ENCODE data around the gene FKBP3. TPM values are rescaled to one million over a fixed set of nuclear protein-coding genes. Genes with fewer than 3 reads are reported as not detected.

The FKBP3 gene
- total RNA-seq, 1 donor from 2014 or later, result 144 TPM

GRCh38 chr14:45073231-45073879, 60.9 kb downstream of the FKBP3 start:
- no peaks in the 10 kb centered on the region for H3K9me3 Mint-ChIP-seq
- H3K4me1 Mint-ChIP-seq, result no peaks in the 10 kb centered on the region
- no peak for DNase-seq (ENCODE audit: low read depth, low spot score)
- TF ChIP-seq CTCF (conservative IDR thresholded peaks at IDR 0.05), result no peak
- H3K36me3 Mint-ChIP-seq (ENCODE audit: low read depth), result peaks cover 10% of the 10 kb centered on the region
- no peak overlapping the region for H3K27ac Mint-ChIP-seq (ENCODE audit: unreplicated experiment)
- no peak overlapping the region for H3K4me3 Mint-ChIP-seq
- no peaks in the 10 kb centered on the region for H3K27me3 Mint-ChIP-seq (ENCODE audit: low read depth)

- Mint-ChIP-seq H3K27ac (ENCODE audit: unreplicated experiment) (no peak overlapping the region), H3K4me3 (no peak overlapping the region), H3K27me3 (ENCODE audit: low read depth) (no peaks in the 10 kb centered on the region), H3K4me1 (no peaks in the 10 kb centered on the region), H3K36me3 (ENCODE audit: low read depth) (peaks cover 10% of the 10 kb centered on the region), H3K9me3 (no peaks in the 10 kb centered on the region)
- no peak for DNase-seq (ENCODE audit: low read depth, low spot score)
- no peak for TF ChIP-seq CTCF (conservative IDR thresholded peaks at IDR 0.05)
Measured at GRCh38 chr14:45072126-45072525, 62.2 kb downstream of the FKBP3 start.

- DNase-seq (ENCODE audit: low read depth, low spot score), result no peak
- Mint-ChIP-seq H3K9me3 (no peaks in the 10 kb centered on the region), H3K4me1 (no peaks in the 10 kb centered on the region), H3K36me3 (ENCODE audit: low read depth) (peaks cover 12% of the 10 kb centered on the region), H3K4me3 (no peak overlapping the region), H3K27me3 (ENCODE audit: low read depth) (no peaks in the 10 kb centered on the region), H3K27ac (ENCODE audit: unreplicated experiment) (no peak overlapping the region)
- TF ChIP-seq CTCF (conservative IDR thresholded peaks at IDR 0.05), result no peak
Measured at GRCh38 chr14:45070215-45070614, 64.1 kb downstream of the FKBP3 start.

- no peak for DNase-seq (ENCODE audit: low read depth, low spot score)
- no peak for TF ChIP-seq CTCF (conservative IDR thresholded peaks at IDR 0.05)
- H3K4me1 Mint-ChIP-seq, result no peaks in the 10 kb centered on the region
- no peaks in the 10 kb centered on the region for H3K9me3 Mint-ChIP-seq
- H3K4me3 Mint-ChIP-seq, result no peak overlapping the region
- H3K36me3 Mint-ChIP-seq (ENCODE audit: low read depth), result peaks cover 12% of the 10 kb centered on the region
- no peak overlapping the region for H3K27ac Mint-ChIP-seq (ENCODE audit: unreplicated experiment)
- no peaks in the 10 kb centered on the region for H3K27me3 Mint-ChIP-seq (ENCODE audit: low read depth)
Measured at GRCh38 chr14:45068396-45068795, 65.9 kb downstream of the FKBP3 start.

GRCh38 chr14:45066667-45067066, 67.6 kb downstream of the FKBP3 start:
- peaks cover 12% of the 10 kb centered on the region for H3K36me3 Mint-ChIP-seq (ENCODE audit: low read depth)
- H3K9me3 Mint-ChIP-seq, result no peaks in the 10 kb centered on the region
- H3K27me3 Mint-ChIP-seq (ENCODE audit: low read depth), result no peaks in the 10 kb centered on the region
- H3K4me1 Mint-ChIP-seq, result no peaks in the 10 kb centered on the region
- H3K27ac Mint-ChIP-seq (ENCODE audit: unreplicated experiment), result no peak overlapping the region
- TF ChIP-seq CTCF (conservative IDR thresholded peaks at IDR 0.05), result no peak
- no peak for DNase-seq (ENCODE audit: low read depth, low spot score)
- H3K4me3 Mint-ChIP-seq, result no peak overlapping the region
